ENCODE results near the gene TNFRSF4. TPM values are rescaled to one million over a fixed set of nuclear protein-coding genes. Genes with fewer than 3 reads are reported as not detected.
A peak's percentile ranks its signal among the peaks of the same experiment; 100 is the strongest.

Gene TNFRSF4
- total RNA-seq, 1 donor = 4.3 TPM

DNA sequence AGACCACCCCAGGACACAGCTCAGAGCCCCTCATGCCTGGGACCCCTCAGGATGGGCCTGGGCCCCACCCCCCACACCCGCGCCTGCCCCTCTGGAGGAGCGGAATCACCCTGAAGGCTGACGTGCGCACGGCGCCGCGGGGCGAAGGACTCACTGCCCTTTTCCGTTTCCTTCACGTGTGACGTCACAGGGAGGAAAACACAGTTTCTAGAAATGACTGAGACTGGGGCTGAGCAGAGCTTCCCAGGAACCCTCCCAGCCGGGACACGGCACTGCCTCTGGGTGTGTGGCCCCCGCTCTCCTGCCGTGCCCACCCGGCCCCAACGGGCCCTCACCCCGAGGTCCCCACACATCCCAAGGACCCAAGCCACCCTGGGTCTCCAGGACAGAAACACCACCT, 5.4 kb upstream of the TNFRSF4 start:
- DNase-seq (ENCODE audit: low read depth in 2 of 3, low spot score in 2 of 3) = no peak

DNA sequence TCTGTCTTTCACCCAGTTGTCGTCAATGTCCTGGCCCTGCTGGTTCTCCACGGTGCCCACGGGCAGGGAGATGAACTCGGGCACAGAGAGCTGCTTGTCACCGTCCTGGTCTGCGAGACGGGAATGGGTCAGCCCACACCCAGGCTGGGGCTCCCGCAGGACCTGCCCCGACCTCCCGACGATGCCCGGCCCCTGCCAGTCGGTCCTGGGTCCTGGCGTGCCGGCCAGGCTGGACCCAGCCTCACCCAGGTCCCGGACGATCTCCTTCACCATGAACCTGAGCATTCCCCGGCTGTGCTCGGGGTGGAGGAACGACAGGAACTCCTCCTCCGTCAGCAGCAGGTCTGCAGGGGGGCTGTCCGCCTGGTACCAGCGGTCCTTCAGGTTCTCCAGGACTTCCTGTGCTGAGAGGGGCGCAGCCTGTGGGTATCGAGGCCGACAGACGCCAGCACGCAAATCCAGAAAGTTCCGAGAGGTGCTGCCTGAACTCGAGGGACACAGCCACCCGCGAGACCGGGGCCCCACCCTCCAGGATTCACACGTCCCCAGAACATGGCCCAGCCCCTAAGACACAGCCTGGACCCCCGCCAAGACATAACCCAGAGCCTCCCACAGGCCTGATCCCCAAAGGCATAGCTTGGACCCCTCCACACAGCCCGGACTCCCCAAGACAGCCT, 4.7 kb upstream of the TNFRSF4 start:
- no peak for DNase-seq (ENCODE audit: low read depth in 2 of 3, low spot score in 2 of 3)

DNA sequence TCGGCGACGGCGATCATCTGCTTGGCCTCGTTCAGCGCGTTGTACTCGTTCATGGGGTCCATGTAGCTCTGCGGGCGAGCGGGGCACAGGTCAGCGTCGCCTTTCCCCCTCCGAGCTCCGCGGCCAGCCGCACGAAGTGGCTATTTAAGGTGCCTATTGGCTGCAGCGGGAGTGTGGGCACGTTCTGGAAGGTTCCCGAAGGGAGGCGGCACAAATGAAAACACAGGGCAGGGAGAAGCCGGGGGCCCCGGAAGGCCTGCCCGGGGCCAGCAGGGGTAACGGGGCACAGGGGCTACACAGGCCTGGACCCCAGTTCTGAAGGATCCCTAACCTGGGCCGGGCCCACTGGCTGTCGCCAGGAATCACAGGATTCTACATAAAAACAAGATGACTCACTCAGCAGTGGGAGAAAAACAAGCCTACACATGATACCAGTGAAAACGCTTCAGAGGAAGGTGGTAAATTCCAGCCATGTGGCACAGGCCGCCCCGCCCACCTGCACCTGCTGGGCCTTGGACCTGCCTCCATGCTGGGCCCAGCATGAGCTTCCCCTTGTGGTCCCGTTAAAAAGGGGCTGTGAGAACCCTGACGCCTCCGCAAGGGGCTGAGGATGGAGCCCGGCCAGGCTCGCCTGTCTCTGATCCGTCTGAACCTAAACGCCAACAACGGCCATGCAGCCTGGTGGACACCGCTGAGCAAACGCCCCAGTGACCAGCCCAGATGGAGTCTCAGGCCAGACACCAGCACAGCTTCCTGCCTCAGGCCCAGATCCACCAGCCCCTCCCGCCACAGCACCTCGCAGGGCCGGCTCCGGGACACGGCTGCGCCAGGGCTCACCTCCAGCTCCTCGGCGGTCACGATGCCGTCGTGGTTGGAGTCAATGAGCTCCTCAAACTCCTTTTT, 3.9 kb upstream of the TNFRSF4 start:
- no peak for DNase-seq (ENCODE audit: low read depth in 2 of 3, low spot score in 2 of 3)

DNA sequence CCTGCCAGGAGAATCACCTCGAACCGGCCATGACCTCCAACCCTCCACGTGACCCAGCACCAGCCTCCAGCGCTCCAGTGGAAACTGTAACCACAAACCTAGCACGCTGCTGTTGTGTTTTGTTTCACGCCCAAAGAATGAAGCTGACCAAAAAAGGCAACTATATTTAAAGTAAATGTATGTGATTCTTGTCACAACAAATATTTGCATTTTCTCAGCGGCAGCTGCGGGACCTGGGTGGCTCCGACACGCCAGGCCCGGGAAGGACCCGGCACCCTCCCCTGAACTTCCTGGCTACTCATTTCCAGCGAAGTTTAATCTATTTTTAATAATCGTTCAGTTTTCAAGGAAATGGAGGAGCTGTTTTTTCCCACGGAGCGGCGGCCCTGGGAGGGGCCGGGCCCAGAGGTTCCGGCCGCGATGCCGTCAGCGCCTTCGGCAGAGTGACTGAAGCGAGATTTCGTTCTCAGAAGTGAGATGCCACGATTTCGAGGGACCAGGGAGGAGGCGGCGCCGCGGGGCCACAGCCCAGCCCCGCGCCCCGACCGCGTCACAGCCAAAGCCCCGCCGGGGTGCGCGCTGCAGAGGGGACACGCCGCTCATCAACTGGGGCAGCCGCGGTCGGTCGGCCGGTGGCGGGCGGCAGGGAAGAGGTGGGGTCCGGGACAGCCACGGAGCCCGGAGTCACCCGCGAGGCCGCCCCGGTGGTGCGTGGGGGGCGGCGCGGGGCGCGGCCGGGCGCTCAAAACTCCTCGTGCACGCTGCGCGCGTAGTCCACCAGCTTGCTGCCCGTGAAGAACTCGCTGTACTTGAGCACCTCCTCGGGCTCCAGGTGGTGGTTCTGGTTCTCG, 3.0 kb upstream of the TNFRSF4 start:
- no peak for DNase-seq (ENCODE audit: low read depth in 2 of 3, low spot score in 2 of 3)

DNA sequence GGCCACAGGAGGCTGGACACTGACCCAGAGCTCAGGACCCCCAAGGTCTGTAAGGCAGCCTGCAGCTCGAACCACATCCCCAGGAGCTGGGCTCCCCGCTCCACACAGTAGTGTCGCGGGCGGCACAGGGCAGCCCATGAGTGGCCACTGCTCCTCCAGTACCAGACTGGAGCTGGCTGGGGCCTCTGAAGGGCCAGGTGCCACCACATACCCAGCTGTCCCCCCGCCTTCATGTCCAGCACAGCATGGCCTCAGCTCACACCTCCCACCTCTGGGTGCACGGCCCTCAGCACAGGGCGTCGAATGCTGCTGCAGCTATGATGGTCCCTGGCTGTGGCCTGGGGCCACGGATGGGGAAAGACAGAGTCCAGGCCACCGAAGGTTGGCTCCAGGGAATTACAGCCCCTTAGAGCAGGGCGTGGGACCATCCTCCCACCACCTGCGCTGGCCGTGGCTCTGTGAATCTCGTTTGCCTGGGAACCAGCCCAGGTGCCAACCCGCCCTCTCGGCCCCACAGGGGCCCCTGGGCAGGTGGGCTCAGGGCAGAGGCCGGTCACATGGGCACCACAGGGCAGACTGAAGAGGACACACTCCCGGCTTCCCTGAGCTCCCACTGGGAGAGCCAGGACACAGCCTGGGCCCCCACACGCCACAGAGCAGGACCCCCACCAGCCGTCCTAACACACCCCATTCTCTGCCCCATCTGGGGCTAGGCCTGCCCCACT, 2.1 kb upstream of the TNFRSF4 start:
- DNase-seq (ENCODE audit: low read depth in 2 of 3, low spot score in 2 of 3) = no peak

DNA sequence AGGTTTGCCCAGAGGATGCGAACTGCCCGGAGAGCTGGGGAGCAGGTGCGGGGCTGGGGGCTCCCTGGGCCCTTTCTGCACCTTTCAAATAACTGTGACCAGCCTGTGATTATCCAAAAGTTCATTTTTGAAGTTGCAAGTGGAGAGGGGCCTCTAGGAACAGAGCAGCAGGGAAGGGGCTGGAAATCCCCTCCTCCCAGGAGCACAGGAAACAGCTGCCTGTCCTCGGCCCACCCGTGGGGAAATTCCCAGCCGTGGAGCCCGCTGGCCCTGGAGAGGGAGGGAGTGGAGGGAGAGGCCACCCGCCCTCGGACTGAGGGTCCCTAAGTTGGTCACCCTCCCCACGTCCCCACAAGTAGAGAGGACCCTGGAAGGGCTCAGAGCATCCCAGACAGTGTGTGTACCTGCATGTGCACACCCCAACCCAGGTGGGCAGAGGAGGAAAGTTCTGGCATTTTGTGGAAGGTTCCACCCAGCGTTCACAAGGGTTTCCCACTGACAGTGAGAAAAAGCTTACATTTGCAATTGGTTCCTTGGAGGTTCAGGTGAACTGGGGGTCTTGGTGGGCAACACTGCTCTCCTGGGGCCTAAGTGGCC, 1.2 kb upstream of the TNFRSF4 start:
- DNase-seq (ENCODE audit: low read depth in 2 of 3, low spot score in 2 of 3) = no peak

DNA sequence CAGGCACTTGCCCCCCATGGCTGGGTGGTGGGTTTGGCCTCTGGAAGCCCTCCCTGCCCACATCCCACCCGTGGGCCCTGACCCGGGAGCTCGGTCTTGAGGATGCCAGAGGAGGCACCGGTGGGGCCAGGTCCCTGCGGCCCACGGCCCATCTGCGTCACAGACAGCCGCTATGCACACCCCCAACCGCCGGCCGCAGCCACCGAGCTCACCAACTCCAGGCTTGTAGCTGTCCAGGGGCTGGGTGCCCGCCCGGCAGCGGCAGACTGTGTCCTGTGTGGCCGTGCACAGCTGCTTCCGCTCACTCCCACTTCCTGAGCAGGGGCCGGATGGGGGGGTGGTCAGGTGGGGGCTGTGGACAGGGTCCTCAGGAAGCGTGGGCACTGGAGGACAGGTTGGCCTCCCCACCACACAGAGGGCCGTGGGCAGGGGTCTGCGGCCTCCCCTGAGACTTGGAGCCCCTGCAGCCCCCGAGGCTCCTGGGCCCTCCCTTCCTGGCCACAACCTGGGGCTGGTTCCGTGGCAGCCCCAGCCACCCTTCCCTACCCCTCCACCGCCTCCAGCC, 1.1 kb downstream of the TNFRSF4 start:
- peak in 2 of 3 donors; percentile 75 to 81 for DNase-seq (ENCODE audit: low read depth in 2 of 3, low spot score in 2 of 3)

DNA sequence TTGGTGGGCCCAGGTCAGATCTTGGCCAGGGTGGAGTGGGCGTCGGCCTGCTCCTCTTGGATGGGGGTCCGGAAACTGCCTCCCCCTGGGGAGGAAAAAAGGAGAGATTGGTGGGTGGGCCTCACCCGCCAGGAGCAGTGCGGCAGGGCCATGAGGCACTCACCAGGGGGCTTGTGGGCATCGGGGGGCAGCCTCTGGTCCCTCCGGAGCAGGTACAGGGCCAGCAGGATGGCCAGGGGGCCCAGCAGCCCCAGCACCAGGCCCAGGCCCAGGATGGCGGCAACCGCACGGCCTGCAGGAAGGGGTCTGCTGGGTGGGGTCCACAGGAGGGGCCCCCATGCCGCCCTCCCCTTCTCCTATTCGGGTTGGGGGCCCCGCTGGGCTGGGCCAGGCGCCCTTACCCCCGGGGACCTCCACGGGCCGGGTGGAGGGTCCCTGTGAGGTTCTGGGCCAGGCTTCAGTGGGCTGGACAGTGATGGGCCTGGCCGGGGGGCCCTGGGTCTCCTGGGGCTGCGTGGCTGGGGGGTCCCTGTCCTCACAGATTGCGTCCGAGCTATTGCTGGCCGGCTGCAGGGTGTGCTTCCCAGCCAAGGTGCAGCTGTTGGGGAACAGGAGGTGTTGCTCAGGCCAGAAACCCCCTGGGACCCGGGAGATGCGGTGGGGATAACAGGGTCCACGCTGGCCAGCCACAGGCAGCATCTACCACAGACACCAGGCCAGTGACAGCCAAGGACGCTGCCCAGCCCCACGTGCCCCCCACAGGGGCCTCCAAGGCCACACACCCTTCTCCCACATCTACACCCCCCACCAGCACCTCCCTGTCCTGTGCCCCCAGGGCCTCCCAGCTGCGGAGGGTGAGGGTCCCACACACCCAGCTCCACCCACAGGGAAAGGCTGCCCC, 2.2 kb downstream of the TNFRSF4 start:
- no peak for DNase-seq (ENCODE audit: low read depth in 2 of 3, low spot score in 2 of 3)

DNA sequence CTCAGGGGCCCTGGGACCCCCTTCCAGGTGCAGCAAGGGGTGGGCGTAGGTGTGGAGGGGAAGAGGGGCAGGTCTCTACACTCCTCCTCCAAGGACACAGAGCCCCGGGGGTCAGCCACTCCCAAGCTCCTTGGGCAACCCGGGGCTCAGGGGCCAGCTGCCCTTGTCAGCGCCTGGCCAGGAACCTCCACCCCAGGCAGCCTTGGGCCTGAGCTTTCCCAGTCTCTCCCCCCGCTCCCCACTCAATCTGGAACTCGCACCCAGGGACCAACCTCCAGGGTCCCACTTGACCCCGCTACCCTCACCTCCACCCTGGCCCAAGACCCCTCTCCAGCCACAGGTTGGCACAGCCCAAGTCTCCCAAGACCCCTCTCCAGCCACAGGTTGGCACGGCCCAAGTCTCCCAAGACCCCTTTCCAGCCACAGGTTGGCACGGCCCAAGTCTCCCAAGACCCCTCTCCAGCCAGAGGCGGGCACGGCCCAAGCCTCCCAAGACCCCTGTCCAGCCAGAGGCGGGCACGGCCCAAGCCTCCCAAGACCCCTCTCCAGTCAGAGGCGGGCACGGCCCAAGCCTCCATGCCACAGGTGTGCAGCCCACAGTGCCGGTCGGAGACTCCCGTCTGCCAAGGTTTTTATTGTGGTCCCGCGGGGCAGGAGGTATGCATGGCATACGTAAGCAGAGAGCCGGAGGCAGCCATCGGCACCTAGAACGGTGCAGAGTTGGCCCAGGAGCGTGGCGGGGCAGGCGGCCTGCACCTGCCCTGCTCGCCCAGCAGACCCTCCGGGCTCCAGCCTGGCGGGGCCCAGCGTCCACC, 3.0 kb downstream of the TNFRSF4 start:
- DNase-seq (ENCODE audit: low read depth in 2 of 3, low spot score in 2 of 3) = no peak

DNA sequence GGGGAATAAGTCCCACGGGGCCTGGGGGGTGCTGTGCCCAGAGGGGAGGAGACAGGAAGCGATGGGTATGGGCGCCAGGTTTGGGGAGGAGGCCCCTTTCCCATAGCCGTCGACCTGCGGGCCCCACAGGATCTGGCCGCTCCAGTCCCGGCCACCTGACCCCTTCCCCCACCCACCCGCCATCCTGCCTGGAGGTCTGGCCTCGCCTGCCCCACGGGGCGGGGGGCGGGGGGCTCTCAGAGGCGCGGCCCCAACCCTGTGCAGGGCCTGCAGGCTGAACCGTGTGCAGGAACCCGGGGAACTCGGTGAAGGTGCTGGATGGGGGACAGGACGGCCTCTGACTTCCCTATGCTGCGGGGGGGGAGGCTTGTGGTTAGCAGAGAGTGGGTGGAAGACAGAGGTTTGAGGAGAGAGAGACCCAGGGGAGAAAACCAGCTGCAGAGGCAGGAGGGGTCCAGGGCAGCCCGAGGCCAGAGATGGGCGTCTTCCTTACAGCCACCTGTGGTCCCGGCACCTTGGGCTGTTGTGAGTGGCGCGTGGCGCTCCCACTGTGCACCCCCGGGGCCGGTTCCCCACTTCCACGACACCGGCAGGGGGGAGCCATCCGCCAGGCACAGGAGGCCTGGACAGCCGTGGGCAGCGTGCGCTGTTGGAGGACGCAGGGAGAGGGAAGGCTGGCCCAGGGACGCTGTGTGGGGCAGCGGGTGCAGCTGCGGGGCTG, 5.1 kb downstream of the TNFRSF4 start:
- DNase-seq (ENCODE audit: low read depth in 2 of 3, low spot score in 2 of 3) = peak in 2 of 3 donors; percentile 78 to 89

DNA sequence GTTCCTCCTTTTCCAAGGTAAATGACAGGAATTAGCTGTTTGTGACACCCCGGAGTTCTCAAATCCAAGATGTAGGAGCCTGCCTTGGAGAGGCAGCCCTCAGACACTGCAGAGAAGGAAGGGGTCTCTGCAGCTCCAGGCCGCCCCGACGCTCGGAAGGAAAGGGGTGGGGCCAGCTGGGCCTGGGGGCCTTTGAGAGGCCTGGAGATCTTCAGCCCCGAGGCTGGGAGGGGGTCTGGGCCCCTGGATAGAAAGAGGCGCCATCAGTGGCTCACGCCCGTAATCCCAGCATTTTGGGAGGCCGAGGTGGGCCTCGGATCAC, 6.4 kb downstream of the TNFRSF4 start:
- DNase-seq (ENCODE audit: low read depth in 2 of 3, low spot score in 2 of 3) = no peak

DNA sequence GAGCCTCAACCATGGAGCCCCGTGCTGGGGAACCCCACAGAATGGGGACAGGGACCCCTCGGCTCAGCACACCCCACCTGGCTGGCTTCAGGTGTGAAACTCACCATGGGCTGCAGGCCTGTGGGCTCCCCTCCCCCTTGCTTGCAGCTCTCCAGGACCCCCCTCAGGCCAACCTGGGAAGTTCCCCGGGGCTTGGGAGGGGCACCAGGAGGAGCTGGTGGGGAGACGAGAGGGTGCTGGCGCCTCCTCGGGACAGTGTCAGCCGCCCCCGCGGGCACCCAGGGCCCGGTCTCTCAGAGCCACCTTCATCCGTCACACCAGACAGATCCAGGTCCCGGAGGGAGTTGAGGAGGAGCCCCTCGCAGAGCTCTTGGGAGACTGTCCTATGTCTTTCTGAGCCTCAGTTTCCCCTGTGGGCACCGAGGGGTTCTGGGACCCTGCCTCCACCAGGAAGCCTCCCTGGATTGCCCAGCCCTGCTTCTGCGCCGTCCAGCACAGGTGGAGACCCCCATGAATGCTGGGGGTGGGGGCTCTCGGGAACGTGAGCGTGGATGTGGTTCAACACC, 6.9 kb downstream of the TNFRSF4 start:
- DNase-seq (ENCODE audit: low read depth in 2 of 3, low spot score in 2 of 3) = no peak

DNA sequence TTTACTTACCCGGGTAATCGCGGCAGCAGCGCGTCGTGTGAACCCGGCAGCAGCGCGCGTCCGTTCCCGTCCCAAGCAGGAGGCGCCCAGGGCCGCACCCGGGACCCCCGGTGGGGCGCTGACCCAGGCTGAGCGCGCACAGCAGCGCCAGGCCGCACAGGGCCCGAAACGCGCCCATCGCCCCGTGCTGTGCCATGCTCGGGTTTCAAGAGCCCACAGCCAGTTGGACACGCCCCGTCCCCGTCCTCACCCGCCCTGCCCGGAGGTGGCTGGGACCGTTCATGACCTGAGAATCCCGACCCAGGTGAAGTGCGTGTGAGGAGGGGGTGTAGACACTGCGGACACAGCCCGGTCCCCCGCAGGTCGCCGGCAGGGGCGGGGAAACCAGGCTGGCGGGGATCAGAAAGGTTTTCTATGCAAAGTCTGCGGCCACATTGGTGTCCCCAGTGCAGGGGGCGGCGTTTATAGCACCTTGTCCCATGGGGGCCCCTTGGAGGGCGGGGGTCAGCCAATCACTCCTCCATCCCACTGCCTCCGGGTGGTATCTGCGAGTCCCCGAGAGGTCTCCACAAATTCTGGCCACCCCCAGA, 7.5 kb downstream of the TNFRSF4 start, which contains the start of gene TNFRSF18:
Gene TNFRSF18 (minus strand): TSS at position 217 of the 590 bp plus-strand sequence. CDS start 21 bp downstream, at position 196.
- no peak for DNase-seq (ENCODE audit: low read depth in 2 of 3, low spot score in 2 of 3)

DNA sequence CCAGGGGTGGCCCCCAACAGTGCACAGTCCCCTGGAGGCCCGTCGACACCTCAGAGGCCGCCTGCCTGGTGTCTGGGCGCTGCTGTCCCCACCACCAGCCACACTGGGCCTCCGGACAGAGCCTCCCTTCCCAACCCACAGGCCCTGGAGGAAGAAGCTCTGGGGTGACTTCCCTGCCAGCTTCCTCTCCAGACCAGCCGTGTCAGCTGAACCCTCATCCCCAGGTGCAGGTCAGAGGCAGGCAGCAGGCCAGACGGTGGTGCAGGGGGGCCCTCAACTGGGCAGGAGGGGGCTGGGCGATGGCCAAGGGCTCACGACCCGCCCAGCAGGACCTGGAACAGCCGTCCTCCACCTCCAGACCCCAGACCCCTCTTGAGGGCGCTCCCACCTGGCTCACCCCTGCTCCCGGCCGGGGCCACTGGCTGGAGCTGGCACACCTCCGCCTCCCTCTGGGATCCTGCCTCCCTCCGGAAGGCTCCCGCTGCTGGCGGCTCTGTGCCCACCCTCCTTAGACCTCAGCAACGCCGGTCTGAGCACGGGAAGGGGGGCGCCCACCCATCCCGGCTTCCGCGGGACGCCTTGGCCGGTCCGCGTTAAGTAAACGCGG, 8.1 kb downstream of the TNFRSF4 start:
- DNase-seq (ENCODE audit: low read depth in 2 of 3, low spot score in 2 of 3) = no peak

DNA sequence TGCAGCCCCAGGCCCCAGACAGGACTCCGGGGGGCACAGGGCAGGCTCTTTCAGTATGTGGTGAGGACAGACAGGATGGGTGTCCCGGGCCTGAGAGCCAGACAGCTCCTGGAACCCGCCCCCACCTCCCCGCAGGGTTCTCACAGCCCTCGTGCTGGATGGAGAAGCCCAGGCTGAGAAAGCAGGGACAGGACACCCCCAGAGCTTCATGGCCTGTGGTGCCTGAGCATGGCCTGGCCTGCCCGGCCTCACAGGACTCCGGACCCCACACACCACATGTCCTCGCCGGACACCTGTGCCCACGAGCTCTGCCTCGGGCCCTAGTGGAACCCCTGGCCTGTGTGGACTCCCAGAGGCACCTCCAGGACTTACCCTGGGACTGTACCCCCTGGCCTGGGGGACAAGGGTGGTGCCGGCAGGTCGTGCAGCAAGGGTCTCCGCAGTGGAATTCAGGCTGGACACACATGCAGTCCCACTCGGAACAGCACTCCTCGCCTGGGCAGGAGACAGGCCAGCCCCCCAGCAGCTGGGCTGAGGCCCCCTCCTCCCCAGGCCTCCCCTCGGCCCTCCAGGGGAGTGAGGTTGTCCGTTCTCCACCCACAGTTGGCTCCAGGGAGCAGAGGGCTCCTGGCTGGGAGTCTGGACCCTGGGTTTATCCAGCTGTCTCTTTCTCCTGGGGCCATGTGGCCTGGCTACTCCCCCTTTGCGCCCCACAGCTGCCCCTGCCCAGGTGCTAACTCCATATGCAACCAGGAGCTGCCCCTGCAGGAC, 8.8 kb downstream of the TNFRSF4 start:
- DNase-seq (ENCODE audit: low read depth in 2 of 3, low spot score in 2 of 3) = no peak
